GM19395 (cell line): ENCODE results near the gene CSNK1D.
"Not testable (repeated sequence)": the region's sequence is repeated elsewhere in the genome, so short reads cannot be mapped to it uniquely, and the experiment has no call there.

Experiments
- ATAC-seq: cut with Tn5 transposase; IDR thresholded peaks from one replicate; pipeline ENCODE4 v1.9.1; 2021; ENCODE audit warnings: mild to moderate bottlenecking, moderate library complexity; ENCODE audit not compliant: unreplicated experiment

Gene CSNK1D

DNA sequence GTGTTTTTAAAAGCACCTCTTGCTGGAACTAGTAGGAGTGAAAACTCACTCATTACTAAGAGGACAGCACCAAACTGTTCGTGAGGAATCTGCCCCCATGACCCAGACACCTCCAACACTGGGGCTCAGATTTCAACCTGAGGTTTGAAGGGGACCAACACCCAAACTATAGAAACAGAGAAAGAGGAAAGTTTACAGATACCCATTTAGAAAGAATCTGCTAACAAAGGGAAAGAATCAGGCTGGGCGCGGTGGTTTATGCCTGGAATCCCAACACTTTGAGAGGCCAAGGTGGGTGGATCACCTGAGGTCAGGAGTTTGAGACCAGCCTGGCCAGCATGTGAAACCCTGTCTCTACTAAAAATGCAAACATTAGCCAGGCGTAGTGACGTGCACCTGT, 3.4 kb upstream of the CSNK1D start:
- ATAC-seq, result no peak

DNA sequence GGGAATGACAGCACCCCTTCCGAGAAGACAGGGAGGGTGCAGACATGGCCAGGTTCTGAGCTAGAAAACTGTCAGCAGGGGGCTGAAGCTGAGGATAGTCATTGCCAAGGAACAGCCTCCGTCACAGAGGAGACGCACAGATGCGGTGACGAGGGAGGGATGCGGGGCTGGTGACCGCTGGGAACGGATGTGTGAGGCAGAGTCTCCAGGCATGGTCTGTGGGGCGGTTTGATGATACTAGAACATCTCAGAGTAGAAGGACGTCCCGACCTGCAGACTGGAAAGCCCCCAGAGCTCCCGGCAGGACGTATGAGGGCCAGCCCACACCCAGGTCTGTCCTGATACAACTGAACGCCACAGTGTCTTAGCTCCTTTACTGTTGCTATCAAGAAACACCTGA, 1.8 kb upstream of the CSNK1D start:
- ATAC-seq, result no peak

DNA sequence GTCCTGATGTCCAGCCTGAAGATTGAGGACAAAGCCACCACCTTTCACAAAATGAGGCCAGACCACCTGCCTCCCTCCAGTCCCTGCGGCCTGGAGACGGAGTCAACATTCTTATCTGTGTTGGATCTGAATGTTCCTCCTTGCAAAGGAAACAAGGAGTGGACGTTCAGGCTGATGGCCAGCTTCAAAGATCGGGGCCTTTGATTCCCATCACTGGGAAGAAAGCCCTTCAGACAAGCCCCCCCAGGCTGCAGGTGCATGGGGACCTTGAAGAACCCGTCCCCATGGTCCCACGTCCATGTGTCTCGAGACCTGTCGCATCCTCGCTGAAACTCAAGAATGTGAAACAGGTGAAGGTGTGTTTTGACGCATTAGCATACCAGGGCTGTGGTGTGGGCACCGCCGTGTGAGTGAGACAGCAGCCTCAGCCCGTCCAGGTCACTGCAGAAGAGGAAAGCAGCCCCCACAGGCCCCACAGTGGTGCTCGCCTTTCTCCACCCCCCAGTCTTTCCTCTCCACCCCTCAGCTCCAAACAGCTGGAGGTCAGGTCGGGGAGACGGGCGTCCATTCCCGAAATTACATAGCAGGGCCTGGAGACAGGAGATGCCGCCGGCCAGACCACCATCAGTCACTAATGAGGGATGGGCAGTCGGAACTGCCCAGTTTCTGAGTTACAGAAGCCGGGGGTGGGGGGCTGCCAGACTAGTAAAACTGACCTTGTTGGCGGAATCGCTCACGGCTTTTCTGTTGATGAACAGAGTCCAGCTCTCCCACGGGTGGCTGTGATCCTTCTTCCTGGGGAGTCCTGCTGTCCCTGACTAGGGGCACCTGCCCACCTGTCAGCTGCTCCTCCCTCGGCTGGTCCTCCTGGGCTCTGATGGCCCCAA, 877 bp upstream of the CSNK1D start:
- ATAC-seq, result no peak

DNA sequence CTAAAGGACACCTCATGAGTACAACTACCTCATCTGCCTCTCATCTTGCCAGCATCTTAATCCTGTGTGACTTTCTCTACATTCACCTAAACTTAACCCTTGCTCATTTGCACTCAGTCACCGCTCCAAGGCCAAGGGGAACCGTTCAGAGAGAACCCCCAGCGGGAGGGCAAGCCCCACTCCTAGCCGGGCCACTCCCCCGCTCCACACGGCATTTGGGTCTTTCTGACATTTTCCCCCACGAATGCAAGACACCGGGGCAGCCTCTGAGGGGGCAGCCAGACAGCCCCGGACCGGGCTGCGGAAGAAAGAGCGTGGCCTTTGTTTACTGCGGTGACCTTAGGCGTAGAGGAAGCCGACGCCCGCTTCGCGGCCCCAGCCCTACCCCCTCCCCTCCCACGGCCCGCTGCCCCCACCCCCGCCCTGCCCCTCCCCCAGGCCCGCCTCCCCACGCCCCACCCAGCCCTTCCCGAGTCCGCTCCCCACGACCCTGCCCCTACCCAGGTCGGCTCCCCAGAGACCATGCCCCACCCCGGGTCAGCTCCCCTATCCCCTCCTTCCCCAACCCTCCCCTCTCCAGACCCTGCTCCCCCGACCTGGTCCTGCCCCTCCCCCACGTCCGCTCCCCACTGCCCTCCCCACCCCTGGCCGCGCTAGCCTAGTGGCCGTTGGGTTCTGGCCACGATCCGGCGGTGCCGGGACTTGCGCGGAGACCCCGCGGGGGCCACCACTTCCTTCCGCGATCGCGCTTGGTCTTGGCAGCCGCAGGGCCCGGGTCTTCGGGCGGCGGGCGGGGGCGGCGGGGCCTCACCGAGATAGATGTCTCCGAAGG, 789 bp downstream of the CSNK1D start:
- peak; percentile 8 for ATAC-seq

DNA sequence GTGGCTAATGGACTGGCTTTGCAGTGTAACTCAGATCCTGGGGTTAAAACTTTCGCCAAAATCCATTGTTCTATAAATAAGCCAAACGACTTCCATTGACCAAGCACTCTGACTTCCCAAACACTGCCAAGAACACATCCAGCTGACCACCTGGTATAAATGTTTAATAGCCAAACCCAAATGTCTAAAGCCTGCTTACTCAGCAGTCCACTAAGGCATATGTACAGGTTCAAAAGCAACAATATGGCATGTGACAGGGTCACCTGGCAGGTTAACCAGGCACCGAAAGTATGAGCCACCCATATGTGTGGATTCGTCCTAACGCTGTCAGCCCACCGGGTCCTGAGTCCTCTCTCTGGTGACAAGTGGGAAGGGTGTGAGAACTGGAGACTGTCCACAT, 2.1 kb downstream of the CSNK1D start:
- no peak for ATAC-seq

DNA sequence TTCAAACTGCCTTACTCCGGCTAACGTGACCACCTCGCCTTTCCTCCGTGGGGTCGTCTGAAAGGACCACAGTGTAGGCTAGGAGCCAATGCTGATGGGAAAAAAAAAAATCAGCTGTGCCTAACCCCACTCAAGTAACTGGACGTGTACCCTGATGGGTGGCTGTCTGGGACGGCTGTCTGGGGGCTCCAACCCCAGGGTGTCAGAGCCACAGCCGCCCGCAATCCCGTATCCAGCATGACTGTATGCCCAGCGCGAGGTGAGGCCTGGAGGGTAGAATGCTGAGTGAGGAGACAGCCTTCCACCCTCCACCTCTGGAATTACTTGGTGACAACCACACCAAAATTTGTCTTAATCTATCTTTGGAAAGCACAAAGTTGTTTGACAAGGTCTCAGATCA, 2.8 kb downstream of the CSNK1D start:
- no peak for ATAC-seq

DNA sequence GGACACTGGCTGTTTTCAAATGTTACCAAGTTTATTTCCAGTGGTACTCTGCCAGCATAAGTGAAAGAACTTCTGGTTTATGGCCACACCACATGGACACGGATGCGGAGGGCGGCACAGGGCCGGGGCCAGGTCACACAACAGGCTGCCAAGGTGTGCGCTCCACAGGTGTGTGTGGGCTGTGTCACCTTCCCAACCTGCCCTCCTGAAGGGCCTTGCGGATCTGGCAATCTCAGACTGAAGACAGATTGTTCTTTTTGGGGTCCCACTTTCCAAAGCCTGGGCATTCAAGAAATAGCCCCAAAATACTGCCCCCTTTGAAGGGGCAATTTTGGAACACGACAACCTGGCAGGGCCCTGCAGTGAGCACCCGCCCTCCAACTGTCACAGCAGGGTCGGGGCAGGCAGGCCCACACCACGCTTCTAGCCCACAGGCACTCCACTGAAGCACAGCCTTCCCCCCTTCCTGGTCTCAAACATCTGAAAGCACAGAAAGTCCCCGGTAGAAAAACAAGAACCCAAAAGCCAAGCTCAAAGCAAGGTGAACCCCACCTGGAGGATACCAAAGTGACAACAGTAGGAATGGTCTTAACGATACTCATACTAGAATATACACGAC, 3.5 kb downstream of the CSNK1D start:
- ATAC-seq, result no peak

DNA sequence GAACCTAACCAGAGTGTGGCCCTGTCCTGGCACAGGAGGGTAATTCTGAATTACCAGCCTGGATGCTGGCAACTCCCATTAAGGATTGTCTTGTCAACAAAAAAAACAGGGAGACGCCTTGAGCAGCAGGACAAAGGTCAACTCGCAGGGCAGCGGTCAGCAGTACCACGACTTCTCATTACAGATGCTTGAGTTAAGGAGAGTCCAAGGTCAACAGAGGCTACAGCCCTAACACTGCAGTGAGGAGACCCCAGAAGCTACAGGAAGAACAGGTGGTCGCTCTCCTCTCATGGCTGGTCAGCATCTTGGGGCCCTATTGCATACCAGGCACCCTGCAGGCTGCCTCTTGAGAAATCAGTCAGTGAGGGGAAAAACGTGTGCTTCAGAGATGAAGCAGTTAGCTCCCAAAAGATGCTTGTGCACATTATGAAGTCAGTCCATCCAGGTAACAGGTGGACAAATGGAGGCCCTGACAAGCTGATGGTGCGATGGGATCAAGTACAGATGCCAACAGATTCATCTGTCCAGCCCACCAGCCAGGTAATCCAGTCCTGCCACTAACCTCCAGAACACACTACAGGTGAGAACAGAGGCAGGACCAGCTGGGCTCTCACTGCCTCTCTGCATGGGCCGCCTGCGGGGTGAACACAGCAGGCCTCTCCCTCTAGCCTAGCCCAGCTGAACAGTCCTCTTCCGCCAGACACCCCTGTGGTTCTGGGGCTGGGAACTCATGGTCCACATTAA, 4.2 kb downstream of the CSNK1D start:
- no peak for ATAC-seq

DNA sequence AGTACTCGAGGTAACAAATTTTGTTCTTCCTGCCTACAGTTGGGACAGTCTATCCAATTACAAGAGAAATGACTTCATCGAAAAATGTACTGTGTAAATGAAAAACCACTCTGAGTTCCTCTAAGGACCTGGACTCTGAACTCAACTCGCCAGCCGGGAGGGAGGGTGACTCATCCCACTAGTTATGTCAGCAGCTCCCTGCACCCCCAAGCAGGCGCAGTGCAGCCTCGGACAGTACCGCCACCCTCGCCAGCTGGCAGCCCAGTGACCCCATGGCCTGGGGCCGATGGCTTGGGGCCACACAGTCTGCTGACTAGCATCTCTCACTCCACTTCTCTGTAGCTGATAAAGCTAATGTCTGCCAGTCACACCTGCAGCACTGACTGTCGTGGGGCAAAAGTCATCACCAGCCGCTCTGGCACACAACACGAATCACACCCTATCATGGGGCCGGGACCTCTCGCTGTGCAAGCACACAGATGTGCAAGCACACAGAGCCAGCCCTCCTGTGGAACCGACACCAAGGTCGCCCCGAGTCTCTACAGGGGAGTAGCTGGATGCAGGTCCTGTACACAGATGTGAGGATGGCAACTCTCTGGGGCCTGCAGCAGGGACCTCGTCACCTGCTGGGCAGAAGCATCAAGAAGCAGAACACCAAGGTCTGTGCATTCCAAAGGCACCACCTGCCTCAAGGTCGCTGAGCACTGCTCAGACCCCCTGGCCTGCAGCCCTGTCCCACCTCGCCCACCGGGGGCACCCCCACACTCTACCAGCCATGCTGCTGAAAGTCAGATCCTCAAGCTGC, 5.7 kb downstream of the CSNK1D start:
- ATAC-seq, result no peak

DNA sequence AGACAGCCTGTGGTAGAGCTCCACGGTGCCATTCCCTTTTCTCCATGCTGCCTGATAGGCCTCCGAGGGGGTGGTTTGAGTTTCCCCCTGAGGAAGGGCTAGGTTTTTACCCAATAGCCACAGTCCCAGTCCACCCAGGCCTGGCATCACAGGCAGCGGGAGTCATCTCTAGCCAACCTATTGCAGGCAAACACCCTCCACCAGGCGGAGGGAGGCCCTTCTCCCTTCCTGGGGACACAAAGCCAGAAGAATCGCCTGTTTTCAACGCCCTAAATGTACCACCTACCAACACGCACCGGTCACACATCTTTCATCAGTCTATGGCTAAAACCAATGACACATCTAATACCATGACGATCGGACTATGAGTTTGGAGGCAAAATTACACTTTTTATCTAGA, 7.4 kb downstream of the CSNK1D start:
- no peak for ATAC-seq

DNA sequence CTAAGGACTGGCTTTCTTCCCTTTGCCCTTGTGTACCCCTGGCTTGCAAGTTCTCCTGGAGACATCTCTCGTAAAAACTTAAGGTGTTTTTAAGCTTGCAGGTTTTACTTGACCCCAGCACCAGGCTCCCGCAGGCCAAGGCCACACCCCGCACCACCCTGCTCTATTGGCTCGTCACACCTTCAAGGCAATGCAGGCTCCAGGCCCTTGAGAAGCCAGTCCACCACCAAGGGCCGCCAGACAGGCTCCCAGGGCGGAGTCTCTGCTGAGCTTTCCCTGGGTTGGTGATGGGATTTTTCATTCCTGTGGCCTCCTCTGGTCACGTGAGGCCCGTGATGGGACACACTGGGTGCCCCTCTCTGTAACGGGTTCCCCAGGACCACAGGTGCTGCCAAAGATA, 9.9 kb downstream of the CSNK1D start:
- ATAC-seq, result no peak

DNA sequence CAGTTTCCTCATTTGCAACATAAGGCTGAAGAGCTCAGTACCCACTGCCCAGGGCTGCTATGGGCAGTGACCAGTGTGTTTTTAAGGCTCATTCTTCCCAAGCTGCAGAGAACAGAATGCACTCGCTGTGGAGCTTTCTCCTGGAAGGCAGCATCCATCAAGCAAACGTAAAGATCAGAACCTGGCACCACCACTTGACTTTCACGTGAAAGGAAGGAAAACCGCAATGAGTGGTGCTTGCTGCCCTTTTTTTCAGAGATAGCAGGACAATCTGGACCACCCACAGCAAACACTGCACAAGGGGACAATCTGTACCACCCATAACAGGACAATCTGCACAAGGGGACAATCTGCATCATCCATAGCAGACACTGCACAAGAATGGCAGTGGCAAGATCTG, 11.2 kb downstream of the CSNK1D start:
- ATAC-seq, result no peak

DNA sequence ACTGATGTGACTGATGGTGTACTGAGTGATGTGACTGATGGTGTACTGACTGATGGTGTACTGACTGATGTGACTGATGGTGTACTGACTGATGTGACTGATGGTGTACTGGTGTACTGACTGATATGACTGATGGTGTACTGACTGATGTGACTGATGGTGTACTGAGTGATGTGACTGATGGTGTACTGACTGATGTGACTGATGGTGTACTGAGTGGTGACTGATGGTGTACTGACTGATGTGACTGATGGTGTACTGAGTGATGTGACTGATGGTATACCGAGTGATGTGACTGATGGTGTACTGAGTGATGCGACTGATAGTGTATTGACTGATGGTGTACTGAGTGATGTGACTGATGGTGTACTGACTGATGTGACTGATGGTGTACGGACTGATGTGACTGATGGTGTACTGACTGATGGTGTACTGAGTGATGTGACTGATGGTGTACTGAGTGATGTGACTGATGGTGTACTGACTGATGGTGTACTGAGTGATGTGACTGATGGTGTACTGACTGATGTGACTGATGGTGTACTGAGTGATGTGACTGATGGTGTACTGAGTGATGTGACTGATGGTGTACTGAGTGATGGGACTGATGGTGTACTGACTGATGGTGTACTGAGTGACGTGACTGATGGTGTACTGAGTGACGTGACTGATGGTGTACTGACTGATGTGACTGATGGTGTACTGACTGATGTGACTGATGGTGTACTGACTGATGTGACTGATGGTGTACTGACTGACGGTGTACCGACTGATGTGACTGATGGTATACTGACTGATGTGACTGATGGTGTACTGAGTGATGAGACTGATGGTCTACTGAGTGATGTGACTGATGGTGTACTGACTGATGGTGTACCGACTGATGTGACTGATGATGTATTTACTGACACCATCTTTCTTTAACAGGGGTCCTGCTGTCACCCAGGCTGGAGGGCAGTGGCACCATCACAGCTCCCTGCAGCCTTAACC, 13.2 kb downstream of the CSNK1D start:
- not testable (repeated sequence) for ATAC-seq

DNA sequence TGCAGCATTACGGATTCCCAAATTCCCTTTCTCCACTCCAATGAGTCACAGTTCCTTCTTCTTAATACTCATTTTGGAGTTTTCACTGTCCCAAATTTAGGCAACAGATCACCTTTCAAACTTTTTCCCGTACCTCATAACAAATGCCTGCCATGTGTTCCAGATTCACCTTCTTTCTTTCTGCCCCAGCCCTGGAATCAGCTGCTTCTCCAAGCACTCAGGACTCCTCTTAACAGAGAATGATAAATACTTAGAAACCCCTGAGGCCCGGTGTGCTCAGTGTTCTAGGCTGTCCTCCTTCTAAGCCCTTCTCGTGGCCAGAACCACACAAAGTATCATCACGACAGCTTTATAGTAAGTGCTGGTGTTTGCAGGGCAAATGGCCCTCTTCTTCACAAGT, 14.9 kb downstream of the CSNK1D start:
- no peak for ATAC-seq

DNA sequence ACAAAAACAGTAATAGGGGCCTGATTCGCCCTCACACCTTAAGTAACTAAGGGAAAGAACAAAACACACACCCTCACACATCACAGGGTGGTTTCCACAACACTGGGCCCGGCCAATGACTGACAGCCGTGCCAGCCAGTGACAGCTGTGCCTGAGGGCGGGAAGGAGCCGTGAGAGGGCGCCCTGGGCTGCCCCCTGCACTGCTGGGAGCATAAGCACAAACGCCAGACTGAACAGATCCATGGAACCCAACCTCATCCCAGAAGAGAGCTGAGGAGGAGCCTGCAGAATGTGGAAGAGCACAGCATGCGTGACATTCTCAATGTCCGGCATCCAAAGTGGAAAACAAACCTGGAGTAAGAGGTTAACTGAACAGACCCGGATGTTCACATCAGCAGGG, 16.0 kb downstream of the CSNK1D start:
- no peak for ATAC-seq

DNA sequence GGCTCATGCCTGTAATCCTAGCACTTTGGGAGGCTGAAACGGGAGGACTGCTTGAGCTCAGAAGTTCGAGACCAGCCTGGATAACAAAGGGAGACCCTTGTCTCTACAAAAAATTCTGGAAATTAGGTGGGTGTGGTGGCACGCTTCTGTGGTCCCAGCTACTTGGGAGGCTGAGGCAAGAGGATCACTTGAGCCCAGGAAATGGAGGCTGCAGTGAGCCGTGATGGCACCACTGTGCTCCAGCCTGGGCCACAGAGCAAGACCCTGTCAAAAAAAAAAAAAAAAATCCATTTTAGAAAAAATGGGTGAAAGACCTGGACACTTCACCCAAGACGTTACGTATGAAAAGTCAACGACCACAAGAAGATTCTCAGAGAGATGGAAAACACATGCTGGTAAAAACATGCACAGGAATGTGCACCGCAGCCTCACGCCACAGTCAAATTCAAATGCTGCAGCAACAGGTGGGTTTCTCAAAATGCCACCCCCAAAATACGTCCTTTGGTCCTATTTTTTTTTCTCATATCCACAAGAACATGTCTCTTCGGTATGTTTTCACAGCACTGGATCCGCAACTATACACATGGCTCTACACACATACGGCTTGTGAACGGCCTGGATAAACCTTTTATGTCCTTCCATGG, 17.1 kb downstream of the CSNK1D start:
- no peak for ATAC-seq

DNA sequence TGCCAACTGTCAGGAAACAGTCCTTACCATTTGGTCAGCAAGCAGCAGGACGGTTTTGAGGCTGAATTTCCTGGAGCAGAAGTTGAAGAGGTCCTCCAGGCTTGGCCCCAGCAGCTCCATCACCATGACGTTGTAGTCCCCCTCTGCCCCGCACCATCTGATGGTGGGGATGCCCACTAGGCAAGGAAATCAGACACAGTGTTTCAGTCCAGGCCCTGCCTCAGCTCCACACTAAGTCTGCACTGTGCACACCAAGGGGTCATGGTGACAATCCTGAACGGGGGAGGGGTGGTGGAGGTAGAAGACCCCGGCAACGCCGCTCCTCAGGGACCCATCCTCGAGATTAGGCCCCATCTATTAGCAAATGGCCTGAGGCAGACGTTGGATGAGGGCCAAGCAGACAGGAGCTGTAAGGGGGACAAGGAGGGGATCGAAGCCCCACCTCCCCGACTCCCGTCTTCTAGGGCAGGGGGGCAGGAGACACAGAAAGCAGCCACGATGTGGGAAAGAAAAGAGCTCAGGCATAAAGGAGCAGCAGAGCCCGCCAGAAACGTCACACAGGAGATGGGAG, 18.0 kb downstream of the CSNK1D start:
- ATAC-seq, result no peak

DNA sequence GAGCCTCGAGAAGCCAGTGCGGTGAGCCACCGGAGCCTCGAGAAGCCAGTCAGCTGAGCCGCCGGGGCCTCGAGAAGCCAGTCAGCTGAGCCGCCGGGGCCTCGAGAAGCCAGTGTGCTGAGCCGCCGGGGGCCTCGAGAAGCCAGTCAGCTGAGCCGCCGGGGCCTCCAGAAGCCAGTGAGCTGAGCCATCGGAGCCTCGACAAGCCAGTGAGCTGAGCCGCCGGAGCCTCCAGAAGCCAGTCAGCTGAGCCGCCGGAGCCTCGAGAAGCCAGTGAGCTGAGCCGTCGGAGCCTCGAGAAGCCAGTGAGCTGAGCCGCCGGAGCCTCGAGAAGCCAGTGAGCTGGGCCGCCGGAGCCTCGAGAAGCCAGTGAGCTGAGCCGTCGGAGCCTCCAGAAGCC, 18.8 kb downstream of the CSNK1D start:
- ATAC-seq, result not testable (repeated sequence)
